K562 (cell line): Measurements from ENCODE around the gene DCAF4. TPM values are rescaled to one million over a fixed set of nuclear protein-coding genes. Genes with fewer than 3 reads are reported as not detected.

Experiments used
- CTBP1 ChIP-seq: fragments of 450-650 bp; IDR thresholded peaks from 2 replicates; pipeline ENCODE4 v1.6.1; 2016; ENCODE audit warnings: borderline replicate concordance
- FOXP1 ChIP-seq: sonication (generic); formaldehyde crosslinking; IDR thresholded peaks from 2 replicates; pipeline ENCODE4 v1.8.0; 2022; ENCODE audit warnings: mild to moderate bottlenecking, missing genetic modification reagents
- GATAD2A ChIP-seq: fragments of 450-650 bp; IDR thresholded peaks from 2 replicates; pipeline ENCODE4 v1.6.1; 2017
- GTF3C2 ChIP-seq: IDR thresholded peaks from 3 replicates; pipeline ENCODE4 v1.6.1; 2011; ENCODE audit warnings: borderline replicate concordance, mild to moderate bottlenecking, moderate library complexity; ENCODE audit not compliant: insufficient read length; ENCODE audit errors: extremely low read depth
- HMGXB4 ChIP-seq: sonication (generic); formaldehyde crosslinking; IDR thresholded peaks from 2 replicates; pipeline ENCODE4 v1.8.1; 2023; ENCODE audit warnings: mild to moderate bottlenecking, missing genetic modification reagents
- KLF16 ChIP-seq: IDR thresholded peaks from 2 replicates; pipeline ENCODE4 v1.6.1; 2016; ENCODE audit warnings: antibody characterized with exemption
- L3MBTL2 ChIP-seq: fragments of 450-650 bp; IDR thresholded peaks from 2 replicates; pipeline ENCODE4 v1.6.1; 2016; ENCODE audit warnings: mild to moderate bottlenecking, moderate library complexity
- MYC ChIP-seq, 2 experiments: fragments of 250-450 bp in 1 of 2; sonication (Bioruptor Pico) in 1 of 2; IDR thresholded peaks; 2 replicates each; pipeline versions ENCODE4 v1.5.1 to v1.6.1; 2012 to 2021; ENCODE audit warnings: low read depth in 2 of 2, borderline replicate concordance in 1 of 2, improper control_type of control experiment in 1 of 2, low read length in 1 of 2, mild to moderate bottlenecking in 1 of 2, moderate library complexity in 1 of 2
- RERE ChIP-seq: sonication (generic); formaldehyde crosslinking; IDR thresholded peaks from 2 replicates; pipeline ENCODE4 v1.8.0; 2023; ENCODE audit warnings: missing genetic modification reagents, mild to moderate bottlenecking, borderline replicate concordance
- ZBTB2 ChIP-seq: fragments of 450-650 bp; IDR thresholded peaks from 2 replicates; pipeline ENCODE4 v1.6.1; 2016; ENCODE audit warnings: antibody characterized with exemption
- ZBTB7A ChIP-seq: IDR thresholded peaks from 2 replicates; pipeline ENCODE4 v1.6.1; 2011; ENCODE audit warnings: low read depth, mild to moderate bottlenecking, low read length, moderate library complexity, borderline replicate concordance; ENCODE audit not compliant: control insufficient read depth
- ZNF263 ChIP-seq: sonication (generic); formaldehyde crosslinking; IDR thresholded peaks from 2 replicates; pipeline ENCODE4 v1.8.0; 2022; ENCODE audit warnings: mild to moderate bottlenecking, missing genetic modification reagents, borderline replicate concordance
- ZNF431 ChIP-seq: sonication (generic); formaldehyde crosslinking; IDR thresholded peaks from 2 replicates; pipeline ENCODE4 v1.8.0; 2022; ENCODE audit warnings: mild to moderate bottlenecking, missing genetic modification reagents
- ZNF699 ChIP-seq: fragments of 250-450 bp; sonication (Bioruptor Pico); IDR thresholded peaks from 2 replicates; pipeline ENCODE4 v1.8.0; 2021; ENCODE audit warnings: mild to moderate bottlenecking, moderate library complexity; ENCODE audit not compliant: insufficient replicate concordance
- polyA plus RNA-seq, 8 experiments: library from polyadenylated mRNA; depleted of rRNA in 4 of 8; stranded (reverse) in 5 of 8; unstranded in 3 of 8; fragments of >200 nt; fragmentation: Nextera tagmentation in 2 of 8; fragmentation: Illumina TruSeq in 1 of 8; extraction: Ambion mirVana in 2 of 8; extraction: Trizol in 1 of 8; gene quantifications; 2 replicates each; pipeline versions ENCODE4 v1.2.1 to v1.2.3, GENCODE V29; 2011 to 2014; ENCODE audit warnings: inconsistent platforms in 1 of 8, missing spikeins in 1 of 8
- total RNA-seq, 7 experiments: library from RNA; depleted of rRNA in 6 of 7; stranded (reverse); fragments of >200 nt in 6 of 7; fragmentation: Illumina TruSeq in 2 of 7; extraction: Trizol in 2 of 7; gene quantifications; 2 replicates each; pipeline versions ENCODE4 v1.2.1 to v1.2.3, GENCODE V29; 2011 to 2021; ENCODE audit warnings: low replicate concordance in 1 of 7

Gene DCAF4
- total and polyA plus RNA-seq, 9 of the 15 experiments (the other 6 are each of a cell fraction or from before 2014, with no cell fraction given) = 2.7 to 49.2 (median 22.9) TPM

GRCh38 chr14:72925815-72926291, 411 bp upstream of the DCAF4 start (continued):
- 0 out of 2 replicates have a peak, but pooled peaks have one; percentile 43 for TF ChIP-seq RERE (CRISPR knock-in tag)
- TF ChIP-seq L3MBTL2 = no peak
- peak; percentile 62; the same call in 1 of the 2 replicates for TF ChIP-seq FOXP1 (CRISPR knock-in tag)
- no peak for TF ChIP-seq MYC (IDR thresholded peaks at IDR 0.05; ENCODE audit: low read depth, low read length)
- no peak for TF ChIP-seq MYC (CRISPR knock-in tag; IDR thresholded peaks at IDR 0.05; ENCODE audit: borderline replicate concordance, low read depth)
- no peak for TF ChIP-seq ZBTB2
- TF ChIP-seq GTF3C2 = no peak
- TF ChIP-seq ZNF699 (CRISPR knock-in tag) = no peak
- peak; percentile 95 for TF ChIP-seq ZBTB7A
- TF ChIP-seq ZNF431 (CRISPR knock-in tag) = no peak
- TF ChIP-seq GATAD2A = no peak
- no peak for TF ChIP-seq CTBP1
- no peak for TF ChIP-seq ZNF263
- TF ChIP-seq KLF16 = no peak
- TF ChIP-seq HMGXB4 = no peak
